ENCODE data around the gene ALG12. TPM values are rescaled to one million over a fixed set of nuclear protein-coding genes. Genes with fewer than 3 reads are reported as not detected.

ALG12 gene
- total RNA-seq = 17.0 TPM
- long read RNA-seq, full-length matches to known transcripts = 33 of 41 reads
- long read RNA-seq, partial matches to known transcripts = 3 of 41 reads
- long read RNA-seq, other reads (novel, unspliced or antisense) = 5 of 41 reads

DNA sequence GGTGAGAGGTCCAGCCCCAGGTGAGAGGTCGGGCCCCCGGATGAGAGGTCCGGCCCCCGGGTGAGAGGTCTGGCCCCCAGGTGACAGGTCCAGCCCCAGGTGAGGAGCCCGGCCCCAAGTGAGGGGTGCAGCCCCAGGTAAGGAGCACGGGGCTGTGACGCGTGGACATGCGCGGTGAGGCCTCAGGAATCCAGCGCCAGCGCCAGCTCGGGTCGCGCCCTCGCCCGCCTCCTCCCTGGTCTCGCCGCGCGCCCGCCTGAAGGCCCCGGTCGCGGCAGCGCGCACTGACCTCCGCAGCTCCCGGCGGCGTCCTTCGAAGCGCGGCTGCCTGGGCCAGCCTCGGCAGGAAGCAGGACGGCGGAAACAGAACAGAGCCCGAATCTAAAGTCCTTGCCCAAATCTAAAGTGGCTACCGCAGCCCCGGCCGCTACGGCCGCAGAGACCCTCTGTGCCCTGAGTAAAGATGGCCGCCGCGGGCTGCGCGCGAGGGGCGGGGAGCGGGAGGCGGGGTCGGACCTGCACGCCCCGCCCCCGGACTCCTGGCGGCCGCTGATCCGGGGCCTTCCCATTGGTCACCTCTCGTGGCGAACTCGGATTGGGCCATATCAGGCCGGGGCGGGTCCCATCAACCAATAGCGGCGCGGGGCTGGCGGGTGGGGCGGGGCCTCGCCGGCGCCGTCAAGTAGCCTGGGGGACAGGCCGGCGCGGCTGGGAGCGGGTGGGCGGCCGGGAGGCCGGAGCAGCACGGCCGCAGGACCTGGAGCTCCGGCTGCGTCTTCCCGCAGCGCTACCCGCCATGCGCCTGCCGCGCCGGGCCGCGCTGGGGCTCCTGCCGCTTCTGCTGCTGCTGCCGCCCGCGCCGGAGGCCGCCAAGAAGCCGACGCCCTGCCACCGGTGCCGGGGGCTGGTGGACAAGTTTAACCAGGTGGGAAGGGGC, at the start of gene ALG12, which contains the start of gene CRELD2:
TSS of gene ALG12 (minus strand) at position 465 of the 937 bp plus-strand sequence. CDS start 4,673 bp downstream, outside the sequence.
TSS of gene CRELD2 (plus strand) at position 661 of the 937 bp plus-strand sequence. CDS start at position 797, 136 bp downstream.
- intact Hi-C loops (cut with micrococcal nuclease) = no loop called here
- peaks cover 29% of the 10 kb centered on the region for H3K4me1 ChIP-seq
- no peaks in the 10 kb centered on the region for H3K9me3 ChIP-seq (replicated peaks)
- DNase-seq = peak; percentile 98
- TF ChIP-seq, protein P1, sequence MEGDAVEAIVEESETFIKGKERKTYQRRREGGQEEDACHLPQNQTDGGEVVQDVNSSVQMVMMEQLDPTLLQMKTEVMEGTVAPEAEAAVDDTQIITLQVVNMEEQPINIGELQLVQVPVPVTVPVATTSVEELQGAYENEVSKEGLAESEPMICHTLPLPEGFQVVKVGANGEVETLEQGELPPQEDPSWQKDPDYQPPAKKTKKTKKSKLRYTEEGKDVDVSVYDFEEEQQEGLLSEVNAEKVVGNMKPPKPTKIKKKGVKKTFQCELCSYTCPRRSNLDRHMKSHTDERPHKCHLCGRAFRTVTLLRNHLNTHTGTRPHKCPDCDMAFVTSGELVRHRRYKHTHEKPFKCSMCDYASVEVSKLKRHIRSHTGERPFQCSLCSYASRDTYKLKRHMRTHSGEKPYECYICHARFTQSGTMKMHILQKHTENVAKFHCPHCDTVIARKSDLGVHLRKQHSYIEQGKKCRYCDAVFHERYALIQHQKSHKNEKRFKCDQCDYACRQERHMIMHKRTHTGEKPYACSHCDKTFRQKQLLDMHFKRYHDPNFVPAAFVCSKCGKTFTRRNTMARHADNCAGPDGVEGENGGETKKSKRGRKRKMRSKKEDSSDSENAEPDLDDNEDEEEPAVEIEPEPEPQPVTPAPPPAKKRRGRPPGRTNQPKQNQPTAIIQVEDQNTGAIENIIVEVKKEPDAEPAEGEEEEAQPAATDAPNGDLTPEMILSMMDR (IDR thresholded peaks at IDR 0.05; ENCODE audit: borderline replicate concordance) = peak; percentile 18
- peak within 1 kb of the TSS; percentile 94 for H3K27ac ChIP-seq (replicated peaks)
- no peaks in the 10 kb centered on the region for H3K27me3 ChIP-seq (ENCODE audit: low read depth)
- peak within 1 kb of the TSS; percentile 86 for H3K4me3 ChIP-seq
- peaks cover 36% of the 10 kb centered on the region for H3K36me3 ChIP-seq

DNA sequence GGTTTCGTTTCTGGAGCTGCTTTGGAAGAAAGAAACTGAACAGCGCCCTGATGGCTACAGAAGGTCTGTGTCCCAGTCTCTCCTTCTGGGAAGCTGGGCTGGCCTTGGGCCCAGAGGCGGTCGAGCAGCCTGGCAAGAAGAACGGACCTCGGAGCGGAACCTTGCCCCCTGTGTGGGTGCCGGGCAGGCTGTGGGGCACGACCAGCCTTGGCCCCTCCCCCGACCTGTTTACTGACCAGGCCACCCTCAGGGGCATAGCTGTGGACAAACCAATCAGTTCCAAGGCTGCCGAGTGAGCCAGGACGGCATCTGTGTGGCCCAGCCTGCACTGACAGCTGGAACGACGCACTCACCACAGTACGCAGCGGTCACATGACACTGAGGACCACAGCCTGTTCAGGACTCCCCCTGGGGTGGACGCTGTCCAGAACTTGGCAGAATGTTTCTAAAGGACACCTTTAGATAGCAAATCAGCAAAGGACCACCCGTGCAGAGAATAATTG, 49.5 kb upstream of the ALG12 start:
- Histone ChIP-seq H3K4me1 (peaks cover 96% of the 10 kb centered on the region), H3K36me3 (peaks cover 18% of the 10 kb centered on the region), H3K27me3 (ENCODE audit: low read depth) (no peaks in the 10 kb centered on the region), H3K9me3 (replicated peaks) (no peaks in the 10 kb centered on the region), H3K27ac (replicated peaks) (peak overlapping the region; percentile 99), H3K4me3 (peak overlapping the region; percentile 48)
- peak; percentile 49 for DNase-seq
- intact Hi-C loops (cut with micrococcal nuclease) = no loop called here
- TF ChIP-seq, protein P1 (IDR thresholded peaks at IDR 0.05; ENCODE audit: borderline replicate concordance) = no peak

DNA sequence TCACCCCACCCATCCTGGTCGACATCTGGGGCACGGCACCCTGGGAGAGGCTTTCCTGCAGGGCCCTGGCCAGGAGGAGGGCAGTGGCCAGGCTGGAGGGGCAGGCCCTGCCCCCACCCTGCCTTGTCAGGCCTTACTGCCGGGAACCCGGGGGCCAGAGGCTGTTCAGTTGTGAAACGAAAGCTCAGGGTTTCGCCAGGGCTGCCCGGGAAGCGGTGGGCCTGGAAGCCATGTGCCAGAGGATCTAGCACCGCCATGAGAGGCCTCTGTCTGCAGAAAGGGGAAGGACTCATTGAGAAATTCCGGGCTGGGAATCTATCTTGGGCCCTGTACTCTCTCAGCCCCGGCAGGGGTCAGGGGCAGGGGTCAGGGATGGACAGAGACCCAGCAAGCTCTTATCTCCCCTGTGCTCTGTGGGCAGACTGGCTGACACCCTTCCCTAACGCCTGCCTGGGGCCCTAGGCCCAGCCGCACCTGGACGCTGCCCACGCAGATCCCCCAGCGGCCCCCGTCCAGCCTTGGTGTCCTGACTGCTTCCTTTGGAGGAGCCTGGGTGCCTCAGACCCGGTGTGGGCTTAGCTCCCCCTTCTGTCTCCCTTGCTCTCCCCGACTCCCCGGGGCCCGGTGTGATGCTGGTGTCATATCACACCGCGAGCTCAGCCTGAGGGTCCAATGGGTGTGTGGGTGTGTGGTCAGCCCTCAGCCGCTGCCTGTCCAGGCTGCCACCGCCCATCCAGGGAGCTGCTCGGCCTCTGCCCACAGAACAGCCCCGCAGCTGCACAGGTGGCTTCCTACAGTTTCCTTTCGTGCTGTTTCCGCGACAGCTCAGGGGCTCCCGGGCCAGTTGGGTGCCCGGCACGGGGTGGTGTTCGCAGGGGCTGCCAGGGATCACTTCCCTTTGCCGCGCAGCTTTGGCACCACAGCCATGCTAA, 48.8 kb upstream of the ALG12 start:
- Histone ChIP-seq H3K4me3 (peak overlapping the region; percentile 48), H3K27ac (replicated peaks) (peak overlapping the region; percentile 99), H3K36me3 (peaks cover 22% of the 10 kb centered on the region), H3K27me3 (ENCODE audit: low read depth) (no peaks in the 10 kb centered on the region), H3K9me3 (replicated peaks) (no peaks in the 10 kb centered on the region), H3K4me1 (peaks cover 99% of the 10 kb centered on the region)
- intact Hi-C loops (cut with micrococcal nuclease) = no loop called here
- TF ChIP-seq, protein P1 (IDR thresholded peaks at IDR 0.05; ENCODE audit: borderline replicate concordance) = no peak
- peak; percentile 39 for DNase-seq

DNA sequence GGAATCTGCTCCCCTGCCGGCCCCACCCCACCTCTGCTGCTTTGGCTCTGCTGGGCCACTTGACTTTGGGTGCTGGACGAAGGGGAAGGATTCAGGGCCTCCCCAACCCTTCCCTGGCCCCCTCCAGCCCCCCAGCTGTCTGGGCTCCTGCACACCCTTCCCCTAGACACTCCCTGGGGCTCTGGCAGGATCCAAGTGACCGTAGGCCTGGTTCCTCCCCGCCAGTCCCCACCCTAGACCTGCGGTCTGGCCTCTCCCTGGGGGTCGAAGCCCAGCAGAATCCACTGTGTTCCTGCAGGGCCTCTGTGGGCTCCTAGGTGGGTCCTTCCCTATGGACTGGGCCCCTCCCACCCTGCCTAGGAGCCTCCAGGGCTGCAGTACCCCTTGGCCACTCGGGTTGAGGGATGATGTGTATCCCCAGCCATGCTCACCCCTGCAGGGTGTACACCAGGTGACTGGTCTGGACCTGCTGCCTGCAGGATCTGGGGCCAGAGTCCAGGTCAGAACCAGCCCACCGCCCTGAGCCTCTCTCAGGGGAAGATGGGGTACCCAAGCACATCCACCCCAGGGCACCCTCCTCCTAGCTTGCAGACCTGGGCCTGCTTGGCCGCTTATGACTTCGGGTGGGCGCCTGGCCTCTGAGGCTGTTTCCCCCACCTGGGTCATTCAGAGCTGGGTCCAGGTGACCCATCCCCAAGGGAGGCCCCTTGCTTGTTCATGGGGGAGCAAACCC, 48.0 kb upstream of the ALG12 start:
- Histone ChIP-seq H3K4me3 (no peak overlapping the region), H3K27me3 (ENCODE audit: low read depth) (no peaks in the 10 kb centered on the region), H3K27ac (replicated peaks) (peak overlapping the region; percentile 99), H3K4me1 (peaks cover 99% of the 10 kb centered on the region), H3K9me3 (replicated peaks) (no peaks in the 10 kb centered on the region), H3K36me3 (peaks cover 30% of the 10 kb centered on the region)
- TF ChIP-seq, protein P1 (IDR thresholded peaks at IDR 0.05; ENCODE audit: borderline replicate concordance) = no peak
- intact Hi-C loops (cut with micrococcal nuclease) = no loop called here
- no peak for DNase-seq

Measured in left ventricle myocardium inferior (tissue), 1 donor.